ENCODE results near the gene RIPOR3. TPM values are rescaled to one million over a fixed set of nuclear protein-coding genes. Genes with fewer than 3 reads are reported as not detected.

RIPOR3 gene
- total and polyA plus RNA-seq, 9 donors: 3.8 to 9.7 (median 5.8) TPM

- Histone ChIP-seq H3K4me3 (ENCODE audit: low read length) (no peak overlapping the region), H3K9me3 (replicated peaks; ENCODE audit: control insufficient read depth, low read depth, low read length) (no peaks in the 10 kb centered on the region), H3K4me1 (ENCODE audit: control insufficient read depth, insufficient read depth, low read length) (peaks cover 9% of the 10 kb centered on the region), H3K27ac (ENCODE audit: low read length) (no peak overlapping the region), H3K36me3 (ENCODE audit: control insufficient read depth, insufficient read depth, low read length) (no peaks in the 10 kb centered on the region), H3K27me3 (ENCODE audit: control insufficient read depth, insufficient read depth, low read length) (peaks cover 2% of the 10 kb centered on the region)
- 48% methylated on average over 2 of the region's 7 CpGs for WGBS (ENCODE audit: insufficient coverage)
- no peak for DNase-seq
Observed at GRCh38 chr20:50724112-50724725, 32.9 kb upstream of the RIPOR3 start.

GRCh38 chr20:50723672-50724071, 32.3 kb upstream of the RIPOR3 start:
- no peak for DNase-seq
- Histone ChIP-seq H3K4me3 (ENCODE audit: low read length) (no peak overlapping the region), H3K27ac (ENCODE audit: low read length) (no peak overlapping the region), H3K4me1 (ENCODE audit: control insufficient read depth, insufficient read depth, low read length) (peaks cover 9% of the 10 kb centered on the region), H3K36me3 (ENCODE audit: control insufficient read depth, insufficient read depth, low read length) (no peaks in the 10 kb centered on the region), H3K9me3 (replicated peaks; ENCODE audit: control insufficient read depth, low read depth, low read length) (no peaks in the 10 kb centered on the region), H3K27me3 (ENCODE audit: control insufficient read depth, insufficient read depth, low read length) (peaks cover 2% of the 10 kb centered on the region)
- WGBS (ENCODE audit: insufficient coverage): 84% methylated on average over 5 of the region's 9 CpGs

- 85% methylated on average over 5 of the region's 10 CpGs for WGBS (ENCODE audit: insufficient coverage)
- peaks cover 9% of the 10 kb centered on the region for H3K4me1 ChIP-seq (ENCODE audit: control insufficient read depth, insufficient read depth, low read length)
- no peak overlapping the region for H3K27ac ChIP-seq (ENCODE audit: low read length)
- H3K36me3 ChIP-seq (ENCODE audit: control insufficient read depth, insufficient read depth, low read length): no peaks in the 10 kb centered on the region
- H3K4me3 ChIP-seq (ENCODE audit: low read length): no peak overlapping the region
- no peaks in the 10 kb centered on the region for H3K9me3 ChIP-seq (replicated peaks; ENCODE audit: control insufficient read depth, low read depth, low read length)
- H3K27me3 ChIP-seq (ENCODE audit: control insufficient read depth, insufficient read depth, low read length): no peaks in the 10 kb centered on the region
- no peak for DNase-seq
Observed at GRCh38 chr20:50722424-50723155, 31.2 kb upstream of the RIPOR3 start.

- Histone ChIP-seq H3K4me3 (ENCODE audit: low read length) (no peak overlapping the region), H3K27ac (ENCODE audit: low read length) (no peak overlapping the region), H3K4me1 (ENCODE audit: control insufficient read depth, insufficient read depth, low read length) (peaks cover 9% of the 10 kb centered on the region), H3K9me3 (replicated peaks; ENCODE audit: control insufficient read depth, low read depth, low read length) (no peaks in the 10 kb centered on the region), H3K27me3 (ENCODE audit: control insufficient read depth, insufficient read depth, low read length) (no peaks in the 10 kb centered on the region), H3K36me3 (ENCODE audit: control insufficient read depth, insufficient read depth, low read length) (no peaks in the 10 kb centered on the region)
- no peak for DNase-seq
- WGBS (ENCODE audit: insufficient coverage): 69% methylated on average over 6 of the region's 9 CpGs
Observed at GRCh38 chr20:50721881-50722281, 30.5 kb upstream of the RIPOR3 start.

GRCh38 chr20:50720582-50720981, 29.2 kb upstream of the RIPOR3 start:
- no peak overlapping the region for H3K27ac ChIP-seq (ENCODE audit: low read length)
- H3K9me3 ChIP-seq (replicated peaks; ENCODE audit: control insufficient read depth, low read depth, low read length): no peaks in the 10 kb centered on the region
- DNase-seq: no peak
- no peaks in the 10 kb centered on the region for H3K27me3 ChIP-seq (ENCODE audit: control insufficient read depth, insufficient read depth, low read length)
- H3K4me3 ChIP-seq (ENCODE audit: low read length): no peak overlapping the region
- peaks cover 9% of the 10 kb centered on the region for H3K4me1 ChIP-seq (ENCODE audit: control insufficient read depth, insufficient read depth, low read length)
- no peaks in the 10 kb centered on the region for H3K36me3 ChIP-seq (ENCODE audit: control insufficient read depth, insufficient read depth, low read length)

GRCh38 chr20:50720026-50720425, 28.7 kb upstream of the RIPOR3 start:
- H3K27ac ChIP-seq (ENCODE audit: low read length): no peak overlapping the region

GRCh38 chr20:50719328-50719727, 28.0 kb upstream of the RIPOR3 start:
- DNase-seq: no peak
- Histone ChIP-seq H3K27me3 (ENCODE audit: control insufficient read depth, insufficient read depth, low read length) (peaks cover 2% of the 10 kb centered on the region), H3K4me1 (ENCODE audit: control insufficient read depth, insufficient read depth, low read length) (peaks cover under 1% of the 10 kb centered on the region), H3K27ac (ENCODE audit: low read length) (no peak overlapping the region), H3K36me3 (ENCODE audit: control insufficient read depth, insufficient read depth, low read length) (no peaks in the 10 kb centered on the region), H3K9me3 (replicated peaks; ENCODE audit: control insufficient read depth, low read depth, low read length) (no peaks in the 10 kb centered on the region), H3K4me3 (ENCODE audit: low read length) (no peak overlapping the region)
- WGBS (ENCODE audit: insufficient coverage): 93% methylated on average over 4 of the region's 4 CpGs

More at GRCh38 chr20:50720026-50720425, 28.7 kb upstream of the RIPOR3 start:
- 0% methylated on average over 1 of the region's 5 CpGs for WGBS (ENCODE audit: insufficient coverage)
- Histone ChIP-seq H3K27me3 (ENCODE audit: control insufficient read depth, insufficient read depth, low read length) (no peaks in the 10 kb centered on the region), H3K4me1 (ENCODE audit: control insufficient read depth, insufficient read depth, low read length) (peaks cover 8% of the 10 kb centered on the region), H3K9me3 (replicated peaks; ENCODE audit: control insufficient read depth, low read depth, low read length) (no peaks in the 10 kb centered on the region), H3K36me3 (ENCODE audit: control insufficient read depth, insufficient read depth, low read length) (no peaks in the 10 kb centered on the region), H3K4me3 (ENCODE audit: low read length) (no peak overlapping the region)
- DNase-seq: no peak

GRCh38 chr20:50717974-50718761, 26.8 kb upstream of the RIPOR3 start:
- H3K4me1 ChIP-seq (ENCODE audit: control insufficient read depth, insufficient read depth, low read length): no peaks in the 10 kb centered on the region
- no peak for DNase-seq
- 47% methylated on average over 3 of the region's 13 CpGs for WGBS (ENCODE audit: insufficient coverage)
- H3K9me3 ChIP-seq (replicated peaks; ENCODE audit: control insufficient read depth, low read depth, low read length): no peaks in the 10 kb centered on the region
- peaks cover 2% of the 10 kb centered on the region for H3K27me3 ChIP-seq (ENCODE audit: control insufficient read depth, insufficient read depth, low read length)
- H3K36me3 ChIP-seq (ENCODE audit: control insufficient read depth, insufficient read depth, low read length): no peaks in the 10 kb centered on the region
- H3K4me3 ChIP-seq (ENCODE audit: low read length): no peak overlapping the region
- H3K27ac ChIP-seq (ENCODE audit: low read length): no peak overlapping the region

GRCh38 chr20:50717312-50717711, 26.0 kb upstream of the RIPOR3 start:
- H3K27ac ChIP-seq (ENCODE audit: low read length): no peak overlapping the region

GRCh38 chr20:50716518-50716917, 25.2 kb upstream of the RIPOR3 start:
- Histone ChIP-seq H3K27me3 (ENCODE audit: control insufficient read depth, insufficient read depth, low read length) (peaks cover 2% of the 10 kb centered on the region), H3K4me3 (ENCODE audit: low read length) (no peak overlapping the region), H3K9me3 (replicated peaks; ENCODE audit: control insufficient read depth, low read depth, low read length) (no peaks in the 10 kb centered on the region), H3K27ac (ENCODE audit: low read length) (no peak overlapping the region), H3K4me1 (ENCODE audit: control insufficient read depth, insufficient read depth, low read length) (no peaks in the 10 kb centered on the region), H3K36me3 (ENCODE audit: control insufficient read depth, insufficient read depth, low read length) (no peaks in the 10 kb centered on the region)
- WGBS (ENCODE audit: insufficient coverage): no CpG with 5 or more reads among the region's 1 CpG
- no peak for DNase-seq

More at GRCh38 chr20:50717312-50717711, 26.0 kb upstream of the RIPOR3 start:
- Histone ChIP-seq H3K36me3 (ENCODE audit: control insufficient read depth, insufficient read depth, low read length) (no peaks in the 10 kb centered on the region), H3K4me1 (ENCODE audit: control insufficient read depth, insufficient read depth, low read length) (no peaks in the 10 kb centered on the region), H3K4me3 (ENCODE audit: low read length) (no peak overlapping the region), H3K9me3 (replicated peaks; ENCODE audit: control insufficient read depth, low read depth, low read length) (no peaks in the 10 kb centered on the region), H3K27me3 (ENCODE audit: control insufficient read depth, insufficient read depth, low read length) (peaks cover 2% of the 10 kb centered on the region)
- DNase-seq: no peak
- WGBS (ENCODE audit: insufficient coverage): no CpG with 5 or more reads among the region's 2 CpGs

Measured in muscle of leg (tissue), 11 donors.